Activated CD4-positive, alpha-beta T cell treated with anti-CD3 and anti-CD28 coated beads for 48 hours (primary cell): Measurements from ENCODE around the gene ANKRD31.

ENCODE experiments used
- DNase-seq: peaks from one replicate; pipeline ENCODE4 v3.0.0-alpha.2; 2020

The ANKRD31 gene

GRCh38 chr5:75054134-75054930 lies 182.3 kb downstream of the ANKRD31 start:
- no peak for DNase-seq

DNA sequence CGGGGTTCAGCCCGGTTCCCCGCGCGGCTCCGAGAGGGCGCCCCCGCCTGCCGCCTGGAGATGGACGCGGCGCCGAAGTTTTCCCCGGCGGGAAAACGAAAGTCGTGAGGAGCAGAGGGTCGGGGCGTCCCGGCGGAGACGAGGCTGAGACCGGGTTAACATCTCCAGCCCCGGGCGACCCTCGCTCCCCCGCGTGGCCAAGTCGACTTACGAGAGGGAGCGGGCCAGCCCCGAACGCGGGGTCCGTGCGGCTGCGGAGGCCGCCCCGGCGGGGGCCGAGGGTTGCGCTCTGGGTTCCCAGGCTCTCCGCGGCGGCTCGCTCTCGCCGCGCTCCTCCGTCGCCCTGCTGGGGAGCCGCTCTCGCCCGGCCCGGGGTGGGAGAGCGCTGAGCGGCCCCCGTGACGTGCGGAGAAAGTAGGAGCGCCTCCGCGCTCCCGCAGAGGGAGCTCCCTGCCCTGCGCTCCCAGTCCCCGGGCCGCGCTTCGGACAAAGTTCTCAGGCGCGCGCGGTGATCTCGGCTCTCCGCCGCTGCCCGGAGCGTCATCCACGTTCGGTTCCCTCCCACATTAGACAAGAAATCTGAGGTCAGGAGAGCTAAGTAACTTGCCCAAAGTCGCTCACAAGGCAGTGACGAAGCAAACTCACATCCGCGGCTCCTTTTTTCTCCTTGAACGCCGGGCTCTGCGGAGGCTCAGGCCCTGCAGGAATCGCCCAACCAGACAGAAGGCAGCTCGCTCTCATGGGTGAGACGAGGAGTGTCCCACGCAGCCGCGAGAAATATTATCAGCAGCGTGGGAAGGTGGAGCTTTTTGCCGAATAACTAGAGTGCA lies 183.2 kb downstream of the ANKRD31 start:
- DNase-seq = peak; percentile 66

- no peak for DNase-seq
These were observed 183.7 kb downstream of the ANKRD31 start for GRCh38 chr5:75053054-75053303.

DNA sequence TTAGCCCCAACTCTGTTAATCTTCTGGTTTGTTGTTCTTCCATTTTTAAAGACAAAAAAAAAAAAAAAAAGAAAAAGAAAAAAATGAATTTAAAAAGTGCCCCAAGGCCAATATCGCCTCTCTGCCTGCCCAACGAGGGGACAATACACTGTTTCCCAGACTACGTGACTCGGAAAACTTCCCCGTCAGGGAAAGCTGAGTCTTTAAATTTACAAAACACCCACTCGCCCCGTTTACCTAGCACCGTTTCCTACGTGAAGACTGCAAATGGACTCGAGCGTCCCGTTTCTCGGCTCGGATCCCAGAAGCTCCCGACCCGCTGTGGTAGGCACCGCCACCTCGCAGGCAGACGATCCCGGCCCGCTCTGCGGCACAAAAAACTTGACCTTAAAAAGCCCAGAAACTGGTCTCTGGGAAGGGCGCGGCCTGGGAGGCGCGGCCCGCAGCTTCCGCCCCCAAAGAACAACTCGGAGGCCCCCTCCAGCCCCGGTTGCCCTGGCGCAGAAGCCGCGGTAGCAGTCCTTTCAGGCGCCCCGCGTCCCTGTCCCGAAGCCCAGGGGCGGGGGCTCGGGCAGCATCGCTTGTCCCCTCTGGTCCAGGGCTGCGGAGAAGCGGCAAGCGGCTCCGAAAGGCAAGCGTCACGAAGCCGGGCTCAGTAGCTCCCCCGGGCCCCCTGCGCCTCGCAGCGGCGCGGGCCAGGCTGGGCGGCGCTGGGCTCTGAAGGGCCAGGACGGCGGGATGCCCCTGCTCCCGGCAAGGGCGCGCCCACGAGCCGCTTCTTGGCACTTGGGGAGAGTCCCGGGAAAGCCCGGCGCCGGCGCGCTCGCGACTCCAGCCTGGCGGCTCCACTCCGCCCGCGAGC lies 184.3 kb downstream of the ANKRD31 start, which contains the start of gene GCNT4:
Gene GCNT4, minus strand, starts transcription at position 367 of the 862 bp plus-strand sequence. CDS start 22,521 bp downstream, outside the sequence.
- DNase-seq = peak; percentile 49

DNA sequence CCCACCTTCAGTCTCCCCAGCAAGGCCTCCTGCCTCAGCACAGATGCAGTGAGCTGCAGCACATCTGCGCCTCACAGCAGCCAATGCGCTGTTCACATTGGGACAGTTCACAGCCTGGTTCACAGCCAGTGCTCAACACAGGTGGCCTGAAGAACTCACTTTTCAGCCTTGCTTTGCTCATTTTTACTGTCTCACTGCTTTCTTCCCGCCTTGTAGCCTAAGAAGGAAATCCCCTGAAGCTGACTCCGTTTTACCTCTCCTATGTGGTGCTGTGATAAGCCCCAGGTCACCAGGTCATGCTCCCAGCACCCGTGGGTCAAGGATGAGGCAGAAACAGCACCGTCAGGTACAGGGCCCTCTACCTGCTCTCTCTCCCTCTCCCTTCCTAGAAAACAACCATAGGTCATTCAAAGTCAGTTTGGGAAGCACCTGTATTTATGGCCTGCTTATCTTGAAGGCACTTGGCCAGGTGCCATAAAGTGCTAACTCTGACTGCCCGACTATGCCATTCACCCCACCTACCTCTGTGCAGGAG lies 185.4 kb downstream of the ANKRD31 start:
- DNase-seq = peak; percentile 49

GRCh38 chr5:75050415-75050814 lies 186.3 kb downstream of the ANKRD31 start:
- DNase-seq = peak; percentile 53

DNA sequence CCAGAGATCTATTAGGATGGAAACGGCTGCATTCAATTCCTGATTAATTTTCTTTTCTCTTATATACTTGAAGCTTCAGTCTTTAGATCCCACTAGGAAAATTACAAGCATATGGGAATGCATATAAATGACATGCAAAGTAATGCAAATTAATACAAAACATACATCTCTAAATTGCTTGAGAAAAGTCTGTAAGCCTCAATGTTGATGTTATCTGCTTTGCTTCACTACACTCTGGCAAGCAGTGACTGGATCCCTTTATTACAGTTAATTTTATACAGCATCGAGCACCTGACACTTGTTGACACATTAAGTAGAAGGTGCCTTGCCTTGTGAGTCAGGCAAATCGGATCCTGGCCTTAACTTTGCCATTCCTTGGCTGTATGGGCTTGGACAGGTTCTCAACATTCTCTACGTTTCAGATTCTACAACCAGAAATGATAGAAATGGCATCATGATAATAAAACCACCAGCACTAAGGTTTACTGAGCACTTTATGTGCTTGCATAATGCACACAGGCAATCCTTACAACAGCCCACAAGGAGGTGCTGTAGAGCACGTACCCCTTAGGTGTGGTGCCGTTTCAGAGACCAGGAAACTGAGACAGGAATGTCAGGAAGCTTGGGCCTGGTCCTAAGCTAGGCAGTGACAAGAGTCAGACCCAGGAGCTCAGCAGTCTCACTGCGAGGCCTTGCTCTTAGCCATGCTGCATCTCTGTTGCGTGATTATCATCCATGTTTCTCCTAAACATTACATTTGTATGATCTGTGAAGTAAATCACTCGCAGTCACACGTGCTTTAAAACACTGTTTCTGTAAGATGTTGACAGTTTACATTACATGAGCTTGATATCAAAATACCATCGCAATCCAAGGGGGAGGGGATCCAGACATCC lies 187.0 kb downstream of the ANKRD31 start:
- DNase-seq = peak; percentile 73

DNA sequence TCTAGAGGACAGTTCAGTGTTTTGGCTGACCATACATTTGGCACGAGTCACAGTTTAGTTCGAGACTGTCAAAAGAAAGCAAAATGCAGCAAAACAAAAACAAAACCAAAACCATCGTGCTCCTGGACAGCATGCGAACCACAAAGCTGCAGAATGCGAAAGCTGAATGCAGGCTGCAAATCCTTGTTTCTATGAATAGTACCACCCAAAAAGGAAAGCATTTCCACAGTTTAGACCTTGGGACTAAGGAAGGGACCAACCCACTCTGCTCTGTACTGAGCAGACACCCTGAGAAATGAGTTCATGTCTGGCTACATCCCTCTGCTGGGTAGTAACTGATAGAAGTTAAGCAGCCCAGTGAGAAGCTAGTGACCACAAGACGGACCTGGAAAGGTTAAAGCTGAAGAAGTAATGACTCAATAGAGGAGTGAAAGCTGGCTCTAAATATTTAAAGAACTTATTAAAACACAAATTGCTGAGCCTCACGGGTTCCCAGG lies 188.2 kb downstream of the ANKRD31 start:
- DNase-seq = no peak

DNA sequence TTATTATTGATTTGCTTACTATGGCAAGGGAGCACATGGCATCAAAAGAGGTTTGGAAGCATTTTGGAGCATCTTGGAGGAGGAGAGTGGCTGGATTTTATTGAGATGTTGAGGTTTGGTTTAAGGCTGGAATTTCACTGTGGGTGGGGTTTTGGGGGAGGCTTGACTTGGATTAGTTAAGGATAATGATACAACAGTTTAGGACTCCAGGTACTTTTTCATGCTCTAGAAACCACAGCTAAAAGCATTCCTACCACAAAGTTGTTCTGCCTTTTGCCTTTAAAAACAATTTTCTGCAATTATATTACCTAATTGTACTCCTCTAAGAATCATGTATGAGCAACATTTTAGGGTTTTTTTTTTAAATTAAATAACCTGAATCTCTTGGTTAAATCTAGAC lies 189.3 kb downstream of the ANKRD31 start:
- no peak for DNase-seq

GRCh38 chr5:75046366-75047142 lies 190.1 kb downstream of the ANKRD31 start:
- no peak for DNase-seq

GRCh38 chr5:75045071-75045470 lies 191.6 kb downstream of the ANKRD31 start:
- DNase-seq = no peak

GRCh38 chr5:75044406-75044805 lies 192.3 kb downstream of the ANKRD31 start:
- no peak for DNase-seq

GRCh38 chr5:75043633-75044264 lies 192.9 kb downstream of the ANKRD31 start:
- DNase-seq = no peak

- DNase-seq = no peak
These were observed 194.2 kb downstream of the ANKRD31 start for GRCh38 chr5:75042522-75042921.

DNA sequence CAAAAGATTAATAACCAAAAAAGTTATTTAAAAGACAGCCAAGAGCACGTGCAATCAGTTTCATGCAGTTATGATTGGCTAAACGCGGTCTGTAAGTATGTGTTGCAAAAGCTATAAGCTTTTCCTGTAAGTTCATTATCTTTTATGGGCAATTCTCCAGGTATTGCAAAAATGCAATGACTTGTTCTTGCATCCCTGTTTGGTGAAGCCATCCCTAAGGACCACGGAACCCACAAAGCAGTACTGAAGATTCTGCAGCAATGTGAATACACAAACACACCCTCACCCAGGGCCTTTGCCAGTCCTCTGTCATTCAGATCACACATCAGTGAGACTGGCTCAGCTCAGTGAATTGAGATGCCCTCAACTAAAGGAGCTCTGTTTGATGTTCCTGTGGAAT lies 195.7 kb downstream of the ANKRD31 start:
- no peak for DNase-seq

- DNase-seq = peak; percentile 57
These were observed 199.6 kb downstream of the ANKRD31 start for GRCh38 chr5:75037106-75037505.

GRCh38 chr5:75034137-75034739 lies 202.4 kb downstream of the ANKRD31 start:
- DNase-seq = peak; percentile 56

DNA sequence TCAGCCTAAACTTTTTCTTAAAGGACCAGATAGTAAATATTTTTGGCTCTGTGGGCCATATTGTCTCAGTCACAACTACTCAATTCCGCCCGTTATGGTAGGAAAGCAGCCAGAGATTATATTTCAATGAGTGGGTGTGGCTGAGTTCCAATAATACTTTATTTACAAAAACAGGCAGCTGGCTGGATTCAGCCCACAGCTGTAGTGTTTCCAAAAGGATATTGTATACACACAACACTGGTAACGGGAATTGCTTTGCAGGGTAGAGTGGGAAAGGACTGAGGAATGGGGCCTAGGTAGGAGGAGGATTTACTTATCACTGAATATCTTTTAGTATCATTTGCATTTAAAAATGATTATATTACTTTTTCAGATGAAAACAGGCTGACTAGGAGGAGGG lies 205.3 kb downstream of the ANKRD31 start:
- no peak for DNase-seq

DNA sequence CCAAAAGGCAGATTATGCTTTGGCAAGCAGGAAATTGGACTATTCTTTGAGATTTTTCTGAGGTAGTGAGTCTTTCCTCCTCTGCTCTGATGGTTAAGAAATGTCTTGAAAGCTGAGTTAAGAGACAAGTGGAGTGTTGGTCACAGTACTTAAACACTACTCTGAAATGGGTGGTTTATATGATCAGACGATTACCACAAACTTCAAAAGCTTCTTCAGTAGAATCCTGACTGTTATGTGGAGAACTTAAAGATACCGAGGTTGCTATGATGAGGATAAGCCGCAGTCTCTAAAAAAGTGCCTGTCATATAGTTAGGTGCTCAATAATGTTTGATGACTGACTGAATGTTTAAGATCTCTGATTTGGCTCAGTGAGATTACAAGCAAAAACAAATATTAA lies 208.6 kb downstream of the ANKRD31 start:
- DNase-seq = no peak
